Stimulated activated CD8-positive, alpha-beta memory T cell treated with anti-CD3 and anti-CD28 coated beads, Interleukin-4, amount 100 ng/mL, for 1 hour (primary cell): Measurements from ENCODE around the gene GUCY1A2.

Experiments used
- DNase-seq, 2 donors: peaks; one replicate each; pipeline ENCODE4 v3.0.0-alpha.2; 2020; ENCODE audit warnings: low read depth in 2 of 2, low spot score in 1 of 2

GUCY1A2 gene

GRCh38 chr11:106748059-106748458, 270.2 kb downstream of the GUCY1A2 start:
- DNase-seq = no peak

- DNase-seq = no peak
Observed at GRCh38 chr11:106745941-106746340, 272.3 kb downstream of the GUCY1A2 start.

- no peak for DNase-seq
Observed at GRCh38 chr11:106733635-106734034, 284.6 kb downstream of the GUCY1A2 start.

DNA sequence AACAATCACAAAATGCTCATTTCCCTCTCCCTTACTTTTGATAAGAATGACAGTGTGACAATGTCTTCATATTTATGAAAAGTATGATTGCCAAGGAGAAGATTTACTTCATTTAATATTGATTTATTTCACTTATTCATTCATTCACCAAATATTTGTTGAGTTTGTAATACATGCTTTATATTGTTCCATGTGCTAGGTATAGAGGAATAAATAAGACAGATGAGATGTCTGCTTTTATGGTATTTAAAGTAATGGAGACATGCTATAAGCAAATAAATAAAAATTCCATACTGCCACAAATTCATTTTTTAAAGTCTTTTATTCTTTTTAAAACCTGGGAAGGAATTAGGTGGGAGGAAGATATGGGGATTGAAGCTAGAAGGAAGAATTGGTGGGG, 289.4 kb downstream of the GUCY1A2 start:
- DNase-seq = no peak

GRCh38 chr11:106728379-106728778, 289.9 kb downstream of the GUCY1A2 start:
- no peak for DNase-seq

DNA sequence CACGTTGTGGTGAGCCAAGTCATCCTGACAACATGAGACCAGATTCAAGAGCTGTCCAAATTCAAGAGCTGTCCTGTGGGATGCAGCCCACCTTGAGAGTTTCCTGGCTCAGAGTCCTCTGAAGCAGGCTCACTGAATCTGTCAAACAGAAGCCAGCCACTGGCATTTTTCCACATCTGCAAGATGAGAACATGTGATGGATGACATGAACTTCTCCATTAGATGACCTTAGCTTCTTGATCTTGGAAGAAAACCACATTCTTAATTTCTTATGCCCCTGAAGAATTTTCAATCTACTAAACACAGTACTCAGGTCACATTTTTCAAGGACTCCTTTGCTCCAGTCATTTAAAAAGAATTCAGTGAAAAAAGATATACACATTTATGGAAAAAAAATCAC, 291.0 kb downstream of the GUCY1A2 start:
- no peak for DNase-seq

DNA sequence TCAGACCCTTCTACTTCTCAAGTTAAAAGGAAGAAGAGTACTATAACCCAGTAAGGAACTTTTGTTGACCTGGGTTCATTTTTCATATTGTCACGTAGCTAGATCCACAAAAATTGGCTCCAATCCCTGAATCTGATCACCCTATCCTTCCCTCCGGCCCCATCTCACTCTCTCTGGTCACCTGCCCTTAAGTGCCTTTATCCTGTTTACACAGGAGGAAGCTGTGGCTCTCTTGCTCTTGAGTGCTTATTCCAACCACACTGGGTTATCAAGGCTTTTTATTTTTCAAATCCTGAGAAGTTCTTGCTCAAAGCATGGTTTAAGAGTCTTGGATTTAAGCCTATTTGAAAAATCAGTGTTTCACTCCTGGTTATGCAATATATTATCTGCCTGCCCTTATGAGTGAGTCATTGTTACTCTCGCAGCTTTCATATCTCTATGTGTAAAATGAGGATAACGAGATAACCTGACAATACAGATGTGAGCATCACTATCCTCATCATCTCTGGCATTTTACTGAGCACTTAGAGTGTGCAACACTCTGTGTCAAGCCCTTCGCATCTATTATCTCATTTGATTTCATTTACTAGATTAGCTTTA, 293.9 kb downstream of the GUCY1A2 start:
- no peak for DNase-seq

GRCh38 chr11:106723071-106723470, 295.2 kb downstream of the GUCY1A2 start:
- DNase-seq = no peak

DNA sequence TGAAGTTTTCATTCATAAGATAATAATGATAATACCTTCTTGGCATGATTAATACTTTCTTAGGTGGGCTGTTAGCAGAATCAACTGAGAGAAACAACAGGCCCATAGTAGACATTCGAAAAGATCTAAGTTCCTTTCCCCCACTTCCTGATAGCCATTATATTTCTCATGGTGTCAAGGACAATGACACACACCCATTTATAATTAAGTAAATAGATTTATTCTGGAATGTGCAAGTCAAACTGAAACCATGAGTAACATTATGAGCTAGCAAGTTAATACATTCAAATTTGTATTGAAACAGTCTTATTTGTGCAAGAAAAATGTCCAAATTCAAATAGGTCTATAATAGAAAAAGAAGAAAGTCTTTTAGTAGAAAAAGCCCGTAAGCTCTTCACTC, 301.1 kb downstream of the GUCY1A2 start:
- no peak for DNase-seq

GRCh38 chr11:106714199-106714598, 304.1 kb downstream of the GUCY1A2 start:
- DNase-seq = no peak

- no peak for DNase-seq
Observed at GRCh38 chr11:106708348-106708747, 309.9 kb downstream of the GUCY1A2 start.

DNA sequence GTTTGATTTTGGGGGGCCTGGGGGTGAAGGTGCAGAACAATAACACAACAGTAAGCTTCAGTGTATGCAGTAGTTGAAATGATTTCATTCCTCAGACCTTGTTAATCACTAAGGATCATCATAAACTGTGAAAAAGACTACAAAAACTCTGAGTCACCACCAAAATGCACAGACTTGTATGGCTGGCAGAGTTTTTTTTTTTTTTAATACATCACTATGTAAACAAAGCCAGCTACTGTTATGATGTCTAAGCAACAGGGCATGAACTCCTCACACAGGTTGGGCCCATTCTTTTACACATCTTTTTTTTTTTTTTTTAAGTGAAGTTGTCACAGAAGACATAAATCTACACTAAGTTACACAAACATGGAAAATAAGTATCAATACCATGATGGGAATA, 311.9 kb downstream of the GUCY1A2 start:
- DNase-seq = no peak

- no peak for DNase-seq
Observed at GRCh38 chr11:106702805-106703204, 315.5 kb downstream of the GUCY1A2 start.

DNA sequence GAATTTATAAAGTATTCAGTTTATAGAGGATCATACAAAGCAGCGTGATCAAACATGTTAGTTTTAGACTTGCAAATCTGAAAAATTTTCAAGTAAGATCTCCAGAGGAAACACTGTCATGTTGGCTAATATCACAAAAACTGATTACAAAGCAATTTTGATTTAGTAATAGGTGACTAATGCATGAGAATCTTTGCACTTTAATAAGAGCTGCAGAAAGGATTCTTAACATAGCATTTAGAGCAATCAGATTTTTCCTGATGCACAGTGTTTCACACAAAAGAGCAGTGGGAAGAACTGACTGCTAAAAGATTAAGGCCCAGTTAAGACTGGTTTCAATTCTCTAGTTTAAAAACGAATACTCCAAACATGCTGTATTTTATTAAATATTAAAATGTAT, 321.2 kb downstream of the GUCY1A2 start:
- no peak for DNase-seq

GRCh38 chr11:106695506-106695905, 322.8 kb downstream of the GUCY1A2 start:
- no peak for DNase-seq

DNA sequence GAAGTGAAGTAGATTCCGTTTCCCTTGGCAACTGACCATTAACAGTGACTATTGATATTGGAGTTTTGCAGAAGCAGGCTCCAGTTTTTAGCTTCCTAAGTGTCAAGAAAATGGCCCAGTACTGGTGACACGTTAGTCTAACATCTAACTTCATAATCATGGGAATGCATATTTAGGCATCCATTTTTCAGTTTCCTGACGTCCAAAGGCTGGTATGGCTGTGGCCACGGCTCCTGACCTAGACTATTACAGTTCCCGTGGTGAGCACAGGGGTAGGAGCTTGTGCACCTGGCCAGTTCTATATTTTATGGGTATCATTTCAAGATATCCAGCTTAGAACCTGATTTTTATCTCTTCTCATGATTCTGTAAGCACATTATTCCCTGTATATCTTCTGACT, 323.8 kb downstream of the GUCY1A2 start:
- no peak for DNase-seq

DNA sequence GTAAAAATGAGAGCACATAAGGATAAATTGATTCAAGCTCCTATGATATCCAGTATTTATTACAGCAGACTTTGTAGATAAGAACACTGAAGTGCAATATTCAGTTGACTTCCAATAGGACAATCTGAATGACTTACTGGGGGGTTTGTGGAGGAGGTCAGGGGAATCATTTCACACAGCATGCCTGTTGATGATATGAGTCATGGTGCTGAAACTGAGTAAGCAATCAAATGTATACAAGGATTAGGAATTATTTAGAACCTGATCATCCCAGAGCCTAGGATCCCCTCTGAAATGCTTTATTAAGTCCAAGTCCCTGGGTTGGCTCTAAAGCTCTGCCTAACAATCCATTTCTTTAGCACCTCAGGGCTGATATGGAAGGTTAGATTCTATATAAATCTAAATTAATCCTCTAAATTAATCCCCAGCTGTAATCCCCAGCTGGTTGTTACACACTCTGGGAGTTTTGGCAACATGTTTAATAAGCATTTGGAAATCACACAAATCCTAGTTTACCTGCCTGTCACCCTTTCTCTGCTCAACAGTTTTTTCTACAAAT, 326.4 kb downstream of the GUCY1A2 start:
- no peak for DNase-seq

DNA sequence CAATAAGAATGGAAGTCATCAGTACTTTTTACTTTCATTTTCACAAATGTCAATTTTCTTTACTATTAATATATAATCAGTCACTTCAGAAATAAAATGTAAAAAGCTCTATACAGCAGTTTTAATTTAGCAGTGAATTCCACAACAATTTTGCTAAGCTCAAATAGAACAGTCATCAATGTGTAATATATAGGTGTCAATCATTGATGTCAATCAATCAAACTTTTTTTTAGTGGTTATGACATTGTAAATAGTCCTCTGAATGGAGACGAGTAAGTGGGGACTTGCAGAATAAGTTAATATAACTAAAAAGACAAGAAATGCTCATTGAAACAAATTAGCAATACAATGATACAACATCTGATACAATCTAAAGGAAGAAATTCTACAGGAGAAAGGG, 327.4 kb downstream of the GUCY1A2 start:
- no peak for DNase-seq

DNA sequence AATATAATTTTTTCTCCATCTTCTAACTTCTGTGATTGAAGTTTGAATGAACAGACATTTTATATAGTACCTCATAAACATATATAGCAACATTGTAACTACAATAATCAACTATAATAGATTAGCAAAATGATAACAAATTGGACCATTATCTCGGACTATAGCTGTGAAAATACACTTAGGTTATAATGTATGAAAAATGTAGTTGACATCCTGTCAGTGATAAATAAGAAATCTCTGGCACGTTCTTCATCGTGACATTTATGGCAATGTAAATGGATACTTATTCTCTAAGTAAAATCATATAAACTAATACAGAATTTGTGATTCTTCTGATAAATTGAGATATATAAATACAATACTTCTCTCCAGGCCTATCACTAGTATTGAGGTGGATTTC, 333.3 kb downstream of the GUCY1A2 start:
- DNase-seq = no peak

GRCh38 chr11:106683435-106683834, 334.8 kb downstream of the GUCY1A2 start:
- DNase-seq = no peak

DNA sequence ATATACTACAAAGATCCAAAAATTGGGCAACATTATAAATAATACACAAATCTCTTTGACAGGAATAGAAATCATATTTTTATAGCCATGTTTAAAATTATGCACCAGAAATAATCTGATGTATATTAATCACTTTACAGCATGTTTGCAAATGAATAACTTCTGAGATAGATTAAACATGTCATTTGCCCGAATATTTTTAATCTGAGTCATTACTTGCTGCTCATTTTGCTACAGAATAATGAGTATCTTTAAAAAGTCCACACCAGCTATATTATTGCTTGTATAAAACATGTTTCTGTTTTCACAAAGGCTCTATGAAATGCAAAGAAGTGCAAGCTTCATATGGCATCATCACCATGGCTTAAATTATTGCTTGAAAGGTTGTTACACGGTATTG, 336.8 kb downstream of the GUCY1A2 start:
- DNase-seq = no peak

DNA sequence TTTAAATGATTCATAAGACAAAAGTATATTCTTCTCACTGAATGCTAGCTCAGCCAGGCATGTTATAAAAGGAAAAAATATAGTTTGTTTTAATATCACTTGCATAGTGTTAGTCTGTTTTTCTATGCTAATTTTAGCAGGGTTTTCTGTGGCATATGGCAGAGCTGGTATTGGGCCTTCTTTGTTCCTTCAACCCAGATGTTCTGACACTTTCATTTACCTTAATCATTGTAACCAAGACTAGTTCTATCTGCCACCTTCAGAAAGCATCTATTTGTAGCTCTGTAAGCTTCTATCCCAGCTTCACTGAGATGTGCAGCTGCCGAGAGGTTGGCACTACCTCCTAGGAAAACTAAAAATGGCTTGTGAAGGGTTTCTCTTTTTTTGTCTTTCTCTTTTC, 338.7 kb downstream of the GUCY1A2 start:
- DNase-seq = no peak

DNA sequence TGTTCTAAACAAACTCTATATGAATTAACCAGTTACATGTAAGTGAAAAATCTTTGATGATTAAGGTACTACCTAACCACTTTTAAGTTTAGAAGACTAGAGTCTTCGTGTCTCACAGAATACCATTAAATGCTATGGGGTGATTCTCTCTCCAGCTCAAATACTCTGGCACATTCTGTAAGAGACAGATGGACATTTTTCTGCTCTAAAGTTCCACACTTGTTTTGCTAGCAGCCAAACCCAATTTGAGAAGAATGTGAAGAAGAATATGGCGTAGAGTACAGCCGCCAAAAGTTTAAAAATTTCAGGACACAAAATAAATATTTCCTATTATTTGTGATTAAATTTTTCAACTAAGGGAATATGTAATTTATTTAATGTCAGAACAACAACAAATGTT, 339.1 kb downstream of the GUCY1A2 start:
- no peak for DNase-seq
